Heart right ventricle (tissue), 16 donors: ENCODE measurements around the gene KRT10. TPM values are rescaled to one million over a fixed set of nuclear protein-coding genes. Genes with fewer than 3 reads are reported as not detected.
"Not testable (repeated sequence)": the region's sequence is repeated elsewhere in the genome, so short reads cannot be mapped to it uniquely, and the experiment has no call there.

Experiments
- ATAC-seq, 8 donors: fragments of 200-7000 bp; cut with Tn5 transposase; one replicate each; pipeline ENCODE4 v1.9.1; 2020; ENCODE audit warnings: mild to moderate bottlenecking in 8 of 8, moderate library complexity in 8 of 8, moderate number of reproducible peaks in 1 of 8
- DNase-seq, 2 donors: peaks; one replicate each; pipeline ENCODE4 v3.0.0-alpha.2; 2020
- H3K27ac ChIP-seq, 10 donors: fragments of 200-600 bp; sonication (generic) in 2 of 10; one replicate each; pipeline versions ENCODE4 v1.5.0 to v1.8.0; 2020 to 2022; ENCODE audit warnings: mild to moderate bottlenecking in 3 of 10
- H3K27me3 ChIP-seq, 7 donors: fragments of 200-600 bp; one replicate each; pipeline ENCODE4 v1.8.0; 2021 to 2022; ENCODE audit warnings: mild to moderate bottlenecking in 2 of 7
- H3K36me3 ChIP-seq, 9 donors: fragments of 200-600 bp; sonication (generic) in 1 of 9; one replicate each; pipeline versions ENCODE4 v1.5.0 to v1.8.0; 2020 to 2022; ENCODE audit warnings: mild to moderate bottlenecking in 2 of 9
- H3K4me1 ChIP-seq, 9 donors: fragments of 200-600 bp; sonication (generic) in 1 of 9; one replicate each; pipeline versions ENCODE4 v1.5.0 to v1.8.0; 2020 to 2022; ENCODE audit warnings: mild to moderate bottlenecking in 4 of 9
- H3K4me3 ChIP-seq, 10 donors: fragments of 200-600 bp; sonication (generic) in 2 of 10; one replicate each; pipeline versions ENCODE4 v1.5.0 to v1.8.0; 2020 to 2022; ENCODE audit warnings: mild to moderate bottlenecking in 7 of 10, moderate library complexity in 2 of 10
- H3K9me3 ChIP-seq, 11 donors: fragments of 200-600 bp in 10 of 11; sonication (generic) in 2 of 11; one replicate each; pipeline versions ENCODE4 v1.5.0 to v1.8.0; 2013 to 2022; ENCODE audit warnings: mild to moderate bottlenecking in 2 of 11, control low read depth in 1 of 11, moderate library complexity in 1 of 11
- whole genome bisulfite sequencing, 2 donors: extraction: QIAGEN DNeasy Blood & Tissue Kit; methylation state at CpG; one replicate each; pipeline ENCODE4 v1.1.7; 2013; ENCODE audit warnings: inconsistent platforms in 1 of 2; 5-methylcytosine and 5-hydroxymethylcytosine counted together
- intact Hi-C, 10 donors: fragments of 100-400 bp; cut with DNase I; formaldehyde crosslinking; loops; one replicate each; pipeline versions ENCODE4 v1.11.1 to v1.14.2; 2022
- polyA plus RNA-seq, 2 donors: library from polyadenylated mRNA; stranded (reverse); fragments of 200-250 nt; gene quantifications; one replicate each; pipeline ENCODE4 v1.2.3, GENCODE V29; 2013
- total RNA-seq, 10 donors: library from RNA; stranded (reverse); fragmentation: NEBNext Ultra II Directional in 3 of 10; extraction: Animal tissue kit (Norgen Biotek cat#: 25700) in 3 of 10; gene quantifications; one replicate each; pipeline versions ENCODE4 v1.2.1 to v1.2.4, GENCODE V29; 2021 to 2023
- TF ChIP-seq, protein P1 (sequence below), 9 donors: fragments of 200-600 bp; sonication (generic) in 2 of 9; IDR thresholded peaks; one replicate each; pipeline versions ENCODE4 v1.5.0 to v1.8.0; 2021 to 2022; ENCODE audit warnings: antibody characterized with exemption in 9 of 9, mild to moderate bottlenecking in 5 of 9, moderate library complexity in 1 of 9
- donor health status: Arrhythmogenic right ventricular cardiomyopathy.
- donor health status: ischemic (EF 13 %, LVEDD 7.1; RV severe dilation, severe dysfunction).
- donor health status: healthy with polysubstance abuse.
- donor health status: DM: no; HTN: yes; CAD: no.
- donor health status: DM: no; HTN: no; CAD: no.
- donor health status: ischemic (EF 25% LVEDD 6.9; RV normal size, moderate dysfunction).
- donor health status: ischemic (EF 25% LVEDD 5.7; RV mildly dilated, moderate dysfunction).
- donor health status: healthy.
- donor health status: DM: yes; HTN: yes; CAD: no.
- donor health status: Ischemic cardiomyopathy.
- donor health status: ischemic (EF 35%, LVEDD 5.7; RV mildly dilated, moderate dysfunction).
- donor health status: nonischemic (EF 11% LVEDD 7.7; RV severe dilation, severe dysfunction).
- donor health status: DM: yes; HTN: yes; CAD: no.
- donor health status: PGD.
- donor health status: ischemic (EF 29% LVEDD 5.4; RV normal size, mild dysfunction).
- donor health status: nonischemic (EF 23%, LVEDD 6.1; RV moderate dilation, normal function).

The KRT10 gene
- total and polyA plus RNA-seq, 12 donors: 40.9 to 86.8 (median 48.5) TPM

GRCh38 chr17:40817103-40817682, 5.2 kb downstream of the KRT10 start:
- intact Hi-C loops: no loop called here
- Histone ChIP-seq H3K27ac (no peak overlapping the region), H3K27me3 (peaks cover 0 to 16% (median 0%) of the 10 kb centered on the region in 7 donors), H3K4me1 (peaks cover 0 to 37% (median 24%) of the 10 kb centered on the region in 9 donors), H3K9me3 (peaks cover 0 to 5% (median 0%) of the 10 kb centered on the region in 11 donors), H3K36me3 (peaks cover 0 to 19% (median 0%) of the 10 kb centered on the region in 9 donors), H3K4me3 (peak overlapping the region in 2 of 10 donors; percentile 66 to 73)
- WGBS, 2 donors: 97% methylated on average over 4 of the region's 4 CpGs
- no peak for DNase-seq
- ATAC-seq: no peak
- TF ChIP-seq, protein P1, sequence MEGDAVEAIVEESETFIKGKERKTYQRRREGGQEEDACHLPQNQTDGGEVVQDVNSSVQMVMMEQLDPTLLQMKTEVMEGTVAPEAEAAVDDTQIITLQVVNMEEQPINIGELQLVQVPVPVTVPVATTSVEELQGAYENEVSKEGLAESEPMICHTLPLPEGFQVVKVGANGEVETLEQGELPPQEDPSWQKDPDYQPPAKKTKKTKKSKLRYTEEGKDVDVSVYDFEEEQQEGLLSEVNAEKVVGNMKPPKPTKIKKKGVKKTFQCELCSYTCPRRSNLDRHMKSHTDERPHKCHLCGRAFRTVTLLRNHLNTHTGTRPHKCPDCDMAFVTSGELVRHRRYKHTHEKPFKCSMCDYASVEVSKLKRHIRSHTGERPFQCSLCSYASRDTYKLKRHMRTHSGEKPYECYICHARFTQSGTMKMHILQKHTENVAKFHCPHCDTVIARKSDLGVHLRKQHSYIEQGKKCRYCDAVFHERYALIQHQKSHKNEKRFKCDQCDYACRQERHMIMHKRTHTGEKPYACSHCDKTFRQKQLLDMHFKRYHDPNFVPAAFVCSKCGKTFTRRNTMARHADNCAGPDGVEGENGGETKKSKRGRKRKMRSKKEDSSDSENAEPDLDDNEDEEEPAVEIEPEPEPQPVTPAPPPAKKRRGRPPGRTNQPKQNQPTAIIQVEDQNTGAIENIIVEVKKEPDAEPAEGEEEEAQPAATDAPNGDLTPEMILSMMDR (IDR thresholded peaks at IDR 0.05): no peak

- DNase-seq: no peak
- Histone ChIP-seq H3K36me3 (peaks cover 0 to 19% (median 0%) of the 10 kb centered on the region in 9 donors), H3K4me1 (peaks cover 0 to 35% (median 24%) of the 10 kb centered on the region in 9 donors), H3K27ac (no peak overlapping the region), H3K27me3 (peaks cover 0 to 23% (median 0%) of the 10 kb centered on the region in 7 donors), H3K4me3 (no peak overlapping the region), H3K9me3 (peaks cover 0 to 5% (median 0%) of the 10 kb centered on the region in 11 donors)
- intact Hi-C loops: no loop called here
- WGBS, 2 donors: 94 to 95% methylated on average over 3 of the region's 3 CpGs
- TF ChIP-seq, protein P1 (IDR thresholded peaks at IDR 0.05): no peak
- no peak for ATAC-seq
Measured at GRCh38 chr17:40816569-40816968, 5.8 kb downstream of the KRT10 start.

DNA sequence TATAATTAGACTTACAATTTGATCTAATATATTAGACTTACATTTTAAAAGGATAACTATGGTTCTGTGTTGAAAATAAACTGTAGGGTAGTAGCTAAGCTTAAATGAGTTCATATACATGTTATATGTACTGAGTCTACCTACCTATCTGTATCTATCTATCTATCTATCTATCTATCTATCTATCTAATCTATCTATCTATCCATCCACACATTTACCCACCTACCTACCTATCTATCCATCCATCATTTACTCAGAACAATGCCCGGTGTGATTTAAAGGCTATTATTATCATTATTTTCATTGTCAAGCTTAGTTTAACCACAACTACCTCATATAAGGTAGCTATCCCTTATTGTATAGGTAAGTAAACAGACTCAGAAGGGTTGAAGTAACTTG, 7.0 kb downstream of the KRT10 start:
- Histone ChIP-seq H3K9me3 (peaks cover 0 to 5% (median 0%) of the 10 kb centered on the region in 11 donors), H3K36me3 (peaks cover 0 to 19% (median 0%) of the 10 kb centered on the region in 9 donors), H3K27ac (no peak overlapping the region), H3K4me1 (peaks cover 0 to 34% (median 22%) of the 10 kb centered on the region in 9 donors), H3K27me3 (peaks cover 0 to 35% (median 0%) of the 10 kb centered on the region in 7 donors), H3K4me3 (no peak overlapping the region)
- 89 to 93% methylated on average over 1 of the region's 1 CpG for WGBS, 2 donors
- TF ChIP-seq, protein P1 (IDR thresholded peaks at IDR 0.05): no peak
- DNase-seq: no peak
- intact Hi-C loops: no loop called here
- no peak for ATAC-seq

- ATAC-seq, DNase-seq, intact Hi-C loops, H3K9me3 ChIP-seq, H3K27ac ChIP-seq, H3K4me3 ChIP-seq: not testable (repeated sequence)
- peaks cover 3 to 34% (median 21%) of the 10 kb centered on the region in 9 donors for H3K4me1 ChIP-seq
- 88 to 91% methylated on average over 3 of the region's 3 CpGs for WGBS, 2 donors
- peaks cover 0 to 42% (median 0%) of the 10 kb centered on the region in 7 donors for H3K27me3 ChIP-seq
- peaks cover 0 to 19% (median 0%) of the 10 kb centered on the region in 9 donors for H3K36me3 ChIP-seq
Measured at GRCh38 chr17:40814657-40815056, 7.8 kb downstream of the KRT10 start.

DNA sequence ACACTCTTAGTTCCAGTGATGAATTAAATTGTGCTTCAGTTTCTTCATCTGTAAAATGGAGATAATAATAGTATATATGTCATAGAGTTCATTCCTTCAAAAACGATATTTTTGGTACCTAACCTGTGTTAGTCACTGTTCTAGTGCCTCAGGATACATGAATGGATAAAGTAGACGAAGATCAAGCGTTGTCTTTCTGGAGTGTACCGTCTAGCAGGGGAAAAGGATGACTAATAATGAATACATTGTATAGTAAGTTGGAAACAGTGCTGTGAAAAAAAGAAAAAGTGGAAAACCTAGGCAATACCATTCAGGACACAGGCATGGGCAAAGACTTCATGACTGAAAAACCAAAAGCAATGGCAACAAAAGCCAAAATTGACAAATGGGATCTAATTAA, 8.6 kb downstream of the KRT10 start:
- intact Hi-C loops: no loop called here
- 72 to 74% methylated on average over 4 of the region's 4 CpGs for WGBS, 2 donors
- Histone ChIP-seq H3K4me1 (peaks cover 3 to 39% (median 29%) of the 10 kb centered on the region in 9 donors), H3K36me3 (peaks cover 0 to 19% (median 0%) of the 10 kb centered on the region in 9 donors), H3K27ac (no peak overlapping the region), H3K4me3 (no peak overlapping the region), H3K27me3 (peaks cover 0 to 50% (median 0%) of the 10 kb centered on the region in 7 donors), H3K9me3 (peaks cover 0 to 5% (median 0%) of the 10 kb centered on the region in 11 donors)
- DNase-seq (no peak), ATAC-seq (no peak)
- TF ChIP-seq, protein P1 (IDR thresholded peaks at IDR 0.05): no peak
